ENCODE measurements around the gene SLC9A2. TPM values are rescaled to one million over a fixed set of nuclear protein-coding genes. Genes with fewer than 3 reads are reported as not detected.

SLC9A2 gene
- total RNA-seq, 1 experiment from 2014 or later: 13.4 TPM

GRCh38 chr2:102618452-102619413 is 620 bp upstream of the SLC9A2 start:
- peak; percentile 64 to 80 for DNase-seq
- H2AFZ ChIP-seq: peak overlapping the region; percentile 85

GRCh38 chr2:102620332-102620731 is 979 bp downstream of the SLC9A2 start:
- Histone ChIP-seq H3K27me3 (ENCODE audit: insufficient read depth, low read depth) (no peaks in the 10 kb centered on the region), H3K36me3 (ENCODE audit: low read depth) (no peaks in the 10 kb centered on the region), H3K4me2 (peak overlapping the region; percentile 98), H3K9me2 (ENCODE audit: insufficient read depth) (no peaks in the 10 kb centered on the region), H4K20me1 (ENCODE audit: insufficient read depth) (no peaks in the 10 kb centered on the region), H3K9me3 (ENCODE audit: insufficient read depth, low read depth) (no peaks in the 10 kb centered on the region), H3K79me2 (ENCODE audit: low read depth) (no peaks in the 10 kb centered on the region; the same call in 1 of the 2 replicates), H2AFZ (peak overlapping the region; percentile 85), H3K4me3 (peak overlapping the region; percentile 79), H3K4me1 (replicated peaks; ENCODE audit: insufficient read depth) (peaks cover 32% of the 10 kb centered on the region), H3K27ac (0 out of 2 replicates have a peak overlapping the region, but pooled peaks have one; percentile 3), H3F3A (ENCODE audit: insufficient read depth, low read depth) (peaks cover 21% of the 10 kb centered on the region; the same call in 1 of the 2 replicates)
- ChIA-PET POLR2A (ENCODE audit: unreplicated experiment) (interaction anchor here (1.0 kb wide), 2 partner anchors 37 to 42 kb away, joined by 4 to 10 read pairs; no protein-coding TSS in a partner anchor), CTCF (interaction anchor here (0.8 kb wide), 1 partner anchor 83 kb away, joined by 3 read pairs; no protein-coding TSS in a partner anchor)
- TF ChIP-seq EZH2 (IDR thresholded peaks at IDR 0.05; ENCODE audit: low read depth): no peak
- peak; percentile 66 to 82 for DNase-seq
- BruUV-seq (replicated peaks): no TSS peak
- intact Hi-C loops (cut with micrococcal nuclease; ENCODE audit: unreplicated experiment): no loop called here

More at GRCh38 chr2:102618452-102619413, 620 bp upstream of the SLC9A2 start:
- Histone ChIP-seq H3K9me3 (ENCODE audit: insufficient read depth, low read depth) (no peaks in the 10 kb centered on the region), H4K20me1 (ENCODE audit: insufficient read depth) (no peaks in the 10 kb centered on the region), H3K36me3 (ENCODE audit: low read depth) (no peaks in the 10 kb centered on the region), H3K4me1 (replicated peaks; ENCODE audit: insufficient read depth) (peaks cover 32% of the 10 kb centered on the region), H3K9me2 (ENCODE audit: insufficient read depth) (no peaks in the 10 kb centered on the region), H3K4me3 (peak overlapping the region; percentile 79), H3K79me2 (ENCODE audit: low read depth) (no peaks in the 10 kb centered on the region; the same call in 1 of the 2 replicates), H3K27me3 (ENCODE audit: insufficient read depth, low read depth) (no peaks in the 10 kb centered on the region), H3K27ac (no peak overlapping the region), H3F3A (ENCODE audit: insufficient read depth, low read depth) (peaks cover 21% of the 10 kb centered on the region; the same call in 1 of the 2 replicates), H3K4me2 (peak overlapping the region; percentile 98)
- TSS peak; percentile 25 for BruUV-seq (replicated peaks)
- intact Hi-C loops (cut with micrococcal nuclease; ENCODE audit: unreplicated experiment): loop anchor here (1.0 to 5.0 kb wide), 6 partner anchors 42 to 366 kb away; partner anchors contain the start of gene IL18R1
- CTCF ChIA-PET: interaction anchor here (0.8 kb wide), 1 partner anchor 145 kb away, joined by 3 read pairs; the partner anchor contains the start of gene SLC9A4
- POLR2A ChIA-PET (ENCODE audit: unreplicated experiment): interaction anchor here (0.7 kb wide), 1 partner anchor 13 kb away, joined by 4 read pairs; no protein-coding TSS in a partner anchor
- TF ChIP-seq CTCF (conservative IDR thresholded peaks at IDR 0.05) (no peak), EZH2 (IDR thresholded peaks at IDR 0.05; ENCODE audit: low read depth) (no peak)

GRCh38 chr2:102621630-102622029 is 2.3 kb downstream of the SLC9A2 start:
- POLR2A ChIA-PET (ENCODE audit: unreplicated experiment): no interaction called here
- peak overlapping the region; percentile 98 for H3K4me2 ChIP-seq
- no TSS peak for BruUV-seq (replicated peaks)
- no peaks in the 10 kb centered on the region; the same call in 1 of the 2 replicates for H3K79me2 ChIP-seq (ENCODE audit: low read depth)
- no peaks in the 10 kb centered on the region for H3K27me3 ChIP-seq (ENCODE audit: insufficient read depth, low read depth)
- peaks cover 21% of the 10 kb centered on the region; the same call in 1 of the 2 replicates for H3F3A ChIP-seq (ENCODE audit: insufficient read depth, low read depth)
- DNase-seq: peak in 1 of 2 experiments; percentile 62
- H3K27ac ChIP-seq: no peak overlapping the region
- H4K20me1 ChIP-seq (ENCODE audit: insufficient read depth): no peaks in the 10 kb centered on the region
- H3K36me3 ChIP-seq (ENCODE audit: low read depth): no peaks in the 10 kb centered on the region
- H3K4me1 ChIP-seq (replicated peaks; ENCODE audit: insufficient read depth): peaks cover 32% of the 10 kb centered on the region
- CTCF ChIA-PET: no interaction called here
- intact Hi-C loops (cut with micrococcal nuclease; ENCODE audit: unreplicated experiment): no loop called here
- no peaks in the 10 kb centered on the region for H3K9me2 ChIP-seq (ENCODE audit: insufficient read depth)
- no peak overlapping the region for H2AFZ ChIP-seq
- no peak overlapping the region for H3K4me3 ChIP-seq
- no peak for TF ChIP-seq EZH2 (IDR thresholded peaks at IDR 0.05; ENCODE audit: low read depth)
- TF ChIP-seq CTCF (conservative IDR thresholded peaks at IDR 0.05): no peak
- H3K9me3 ChIP-seq (ENCODE audit: insufficient read depth, low read depth): no peaks in the 10 kb centered on the region

Data from PC-9 (cell line).